GM12874 (cell line): Measurements from ENCODE around the gene TTLL1.

ENCODE experiments used
- CTCF ChIP-seq: IDR thresholded peaks from 2 replicates; pipeline ENCODE4 v1.5.1; 2011; ENCODE audit warnings: low read depth, mild to moderate bottlenecking, control low read depth, low read length, moderate library complexity; ENCODE audit not compliant: insufficient read depth

TTLL1 gene

GRCh38 chr22:43129426-43130425, 40.5 kb upstream of the TTLL1 start:
- TF ChIP-seq CTCF: no peak

- no peak for TF ChIP-seq CTCF
These were observed 39.8 kb upstream of the TTLL1 start for GRCh38 chr22:43128928-43129424.

GRCh38 chr22:43128116-43128515, 38.9 kb upstream of the TTLL1 start:
- TF ChIP-seq CTCF: no peak

- no peak for TF ChIP-seq CTCF
These were observed 38.1 kb upstream of the TTLL1 start for GRCh38 chr22:43127166-43127908.

GRCh38 chr22:43126501-43127165, 37.4 kb upstream of the TTLL1 start:
- TF ChIP-seq CTCF: no peak

- TF ChIP-seq CTCF: no peak
These were observed 29.8 kb upstream of the TTLL1 start for GRCh38 chr22:43118953-43119458.
